Jurkat, Clone E6-1 (cell line): ENCODE results near the gene MRM3.
"Not testable (repeated sequence)": the region's sequence is repeated elsewhere in the genome, so short reads cannot be mapped to it uniquely, and the experiment has no call there.

ENCODE experiments used
- DNase-seq: peaks from one replicate; pipeline ENCODE4 v3.0.0-alpha.2; 2011; ENCODE audit warnings: low read depth, low spot score
- H3K4me3 ChIP-seq: 2 replicates; pipeline ENCODE4 v1.5.1; 2011; ENCODE audit warnings: mild to moderate bottlenecking, low read length, control low read depth, moderate library complexity

The MRM3 gene

DNA sequence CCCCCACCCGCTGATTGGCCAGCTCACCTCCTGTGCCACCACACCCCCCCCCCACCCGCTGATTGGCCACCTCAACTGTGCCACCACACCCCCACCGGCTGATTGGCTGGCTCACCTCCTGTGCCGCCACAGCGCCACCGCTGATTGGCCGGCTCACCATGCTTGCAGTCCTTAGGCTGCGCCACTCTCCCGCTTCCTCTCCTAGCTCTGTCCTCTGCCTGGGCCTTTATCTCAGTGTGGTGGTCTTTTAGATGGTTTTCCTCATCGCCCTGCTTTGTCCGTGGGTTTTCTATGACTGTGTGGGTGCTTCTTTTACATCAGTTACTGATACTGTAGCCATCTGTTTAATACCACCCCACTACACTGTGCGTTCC lies 8.7 kb downstream of the MRM3 start:
- H3K4me3 ChIP-seq, DNase-seq: not testable (repeated sequence)

DNA sequence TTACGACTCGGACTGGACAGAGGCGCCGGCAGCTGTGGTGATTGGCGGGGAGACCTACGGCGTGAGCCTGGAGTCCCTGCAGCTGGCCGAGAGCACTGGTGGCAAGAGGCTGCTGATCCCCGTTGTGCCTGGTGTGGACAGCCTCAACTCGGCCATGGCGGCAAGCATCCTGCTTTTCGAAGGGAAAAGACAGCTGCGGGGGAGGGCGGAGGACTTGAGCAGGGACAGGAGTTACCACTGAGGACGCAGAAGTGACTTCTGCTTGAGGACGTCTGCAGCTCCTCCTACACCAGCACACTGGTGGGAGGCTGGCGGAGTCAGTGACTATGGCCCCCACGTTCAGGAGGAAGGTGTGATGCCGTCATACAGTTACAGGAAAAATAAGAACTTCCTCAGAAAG lies 9.7 kb downstream of the MRM3 start:
- no peak for DNase-seq
- no peak overlapping the region for H3K4me3 ChIP-seq

DNA sequence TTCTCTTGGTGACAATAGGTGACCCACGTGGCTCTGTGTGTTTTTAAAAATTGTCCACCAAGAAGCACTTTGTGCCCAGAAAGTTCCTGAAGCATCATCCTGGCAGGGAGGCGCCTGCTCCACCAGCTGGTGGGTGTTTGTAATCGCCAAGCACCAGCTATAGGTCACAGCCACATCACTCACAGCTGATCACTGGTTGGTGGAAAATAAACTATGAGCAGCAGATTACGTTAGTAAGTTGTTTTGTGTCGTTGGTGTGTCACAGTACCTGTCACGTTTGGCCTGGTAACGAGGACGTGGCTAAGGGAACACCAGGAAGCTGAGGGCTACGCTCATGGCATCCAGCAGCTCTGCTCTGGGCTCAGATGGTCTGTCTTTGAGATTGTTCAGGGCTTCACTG lies 10.1 kb downstream of the MRM3 start:
- DNase-seq: no peak

DNA sequence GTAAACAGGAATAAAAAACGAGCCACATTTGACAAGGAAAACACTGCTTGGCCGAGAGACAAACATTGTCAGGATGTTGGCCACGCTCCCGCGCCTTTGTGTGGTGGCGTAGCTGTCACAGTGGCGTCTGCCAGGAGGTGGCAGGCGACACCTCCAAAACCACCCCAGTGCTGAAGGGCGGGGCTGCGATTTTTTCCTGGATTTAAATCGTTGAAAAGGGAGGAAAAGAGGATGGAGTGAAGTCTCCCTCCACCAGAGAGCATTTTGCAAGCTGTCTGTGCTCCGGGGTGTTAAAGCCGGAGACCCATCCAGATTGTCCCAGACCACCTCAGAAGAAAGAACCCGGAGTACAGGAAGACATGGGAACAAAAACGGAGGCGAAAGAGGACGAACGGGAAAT lies 12.7 kb downstream of the MRM3 start:
- peak; percentile 35 for DNase-seq
- H3K4me3 ChIP-seq: no peak overlapping the region

More for the DNA sequence above, 10.1 kb downstream of the MRM3 start:
- no peak overlapping the region for H3K4me3 ChIP-seq

DNA sequence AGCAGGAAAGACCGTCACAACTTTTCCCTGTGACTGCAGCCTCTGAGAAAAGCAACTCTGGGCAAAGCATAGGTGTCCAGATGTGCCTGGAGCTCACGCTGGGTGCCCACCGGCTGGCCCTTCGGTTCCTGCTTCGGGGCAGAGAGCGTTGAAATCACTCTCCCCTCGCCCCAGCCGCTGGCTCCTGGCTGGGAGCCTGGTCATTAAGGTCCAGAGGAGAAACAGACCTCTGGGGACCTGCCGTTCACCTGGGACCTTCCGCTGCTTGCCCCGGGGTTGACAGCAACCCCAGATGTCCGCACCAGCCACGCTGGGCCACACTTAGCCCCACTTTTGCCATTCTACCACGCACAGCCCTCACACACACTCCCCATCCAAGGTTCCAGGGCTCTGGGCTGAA lies 13.1 kb downstream of the MRM3 start:
- no peak for DNase-seq
- H3K4me3 ChIP-seq: no peak overlapping the region

DNA sequence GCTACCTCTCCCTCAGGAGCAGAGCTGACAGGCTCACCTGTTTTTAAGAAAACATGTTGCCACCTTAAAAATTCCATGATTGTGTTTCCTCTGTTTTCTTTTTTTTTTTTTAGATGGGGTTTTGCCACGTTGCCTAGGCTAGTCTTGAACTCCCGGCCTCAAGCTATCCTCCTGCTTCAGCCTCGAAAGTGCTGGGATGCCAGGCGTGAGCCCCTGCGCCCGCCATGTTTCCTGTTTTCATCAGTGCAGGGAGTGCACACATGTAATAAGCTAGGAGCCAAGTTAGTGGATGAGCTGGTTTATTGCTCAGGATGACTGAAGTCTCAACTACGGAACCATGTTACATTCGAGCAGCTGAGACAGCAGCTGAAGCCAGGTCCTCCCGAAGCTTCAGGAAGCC lies 13.6 kb downstream of the MRM3 start:
- DNase-seq: no peak
- H3K4me3 ChIP-seq: no peak overlapping the region

DNA sequence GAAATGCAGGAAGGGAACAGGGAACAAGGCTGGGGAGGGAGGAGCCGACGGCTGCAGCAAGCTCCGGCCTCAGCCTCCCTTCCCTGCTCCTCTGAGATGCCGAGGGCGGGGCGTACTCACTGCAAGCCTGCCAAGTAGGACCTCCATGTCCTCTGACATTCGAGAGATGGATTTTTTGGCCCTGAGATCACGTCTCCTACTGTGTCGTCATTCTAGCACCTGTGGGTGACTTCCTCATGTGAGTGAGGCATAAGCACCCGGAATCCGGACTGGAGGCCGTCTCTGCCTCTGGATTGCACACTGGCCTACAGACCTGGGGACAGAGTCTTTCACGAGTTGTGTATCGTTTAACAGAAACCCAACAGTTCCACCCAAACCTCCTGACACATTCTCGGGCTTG lies 14.5 kb downstream of the MRM3 start:
- no peak for DNase-seq
- H3K4me3 ChIP-seq: no peak overlapping the region

DNA sequence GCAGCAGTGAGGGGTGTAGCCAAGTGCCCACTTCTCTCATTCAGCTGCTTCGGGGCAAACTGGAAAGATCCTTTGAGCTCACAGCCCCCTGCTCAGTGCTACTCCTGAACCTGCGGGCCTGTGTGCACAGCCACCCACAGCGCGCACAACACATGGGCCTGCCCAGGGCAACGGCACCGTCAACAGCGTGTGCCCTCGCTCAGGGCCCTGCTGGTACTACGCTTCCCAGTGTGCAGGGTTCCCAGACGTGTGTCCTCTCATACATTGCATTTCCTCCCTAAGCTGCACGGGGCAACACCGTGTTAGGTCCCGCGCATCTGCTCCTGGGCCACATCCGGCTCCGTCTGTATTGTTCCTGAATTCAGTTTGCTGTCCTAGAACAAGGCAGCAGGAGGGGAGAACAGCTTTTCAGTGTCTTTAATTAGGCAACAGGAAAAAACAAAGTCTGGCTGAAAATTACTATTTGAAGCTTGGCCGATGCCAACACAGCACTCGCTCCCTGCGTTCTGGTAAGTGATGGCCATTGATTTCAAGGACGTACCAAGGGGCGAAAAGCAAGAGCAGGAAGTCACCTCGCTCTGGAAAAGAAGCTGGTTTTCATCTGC lies 15.2 kb downstream of the MRM3 start:
- no peak overlapping the region for H3K4me3 ChIP-seq
- DNase-seq: no peak

DNA sequence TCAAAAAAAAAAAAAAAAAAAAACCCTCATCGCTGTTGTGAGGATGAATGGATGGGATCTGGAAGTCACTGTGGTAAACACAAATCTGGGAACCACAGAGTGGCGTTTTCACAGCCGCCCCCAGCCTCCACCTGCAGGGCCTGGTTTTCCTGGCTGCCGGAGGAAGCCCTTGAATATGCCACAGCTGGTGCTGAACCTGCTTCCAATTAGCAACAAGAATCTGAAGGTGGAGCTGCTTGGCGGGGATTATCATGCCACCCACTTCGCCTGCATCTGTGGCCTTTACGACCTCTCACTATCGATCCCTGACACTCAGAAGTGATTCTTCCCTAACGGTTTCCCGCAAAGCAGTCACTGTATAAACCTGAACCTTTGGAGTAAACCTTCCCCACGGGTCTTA lies 16.1 kb downstream of the MRM3 start:
- no peak for DNase-seq
- no peak overlapping the region for H3K4me3 ChIP-seq

DNA sequence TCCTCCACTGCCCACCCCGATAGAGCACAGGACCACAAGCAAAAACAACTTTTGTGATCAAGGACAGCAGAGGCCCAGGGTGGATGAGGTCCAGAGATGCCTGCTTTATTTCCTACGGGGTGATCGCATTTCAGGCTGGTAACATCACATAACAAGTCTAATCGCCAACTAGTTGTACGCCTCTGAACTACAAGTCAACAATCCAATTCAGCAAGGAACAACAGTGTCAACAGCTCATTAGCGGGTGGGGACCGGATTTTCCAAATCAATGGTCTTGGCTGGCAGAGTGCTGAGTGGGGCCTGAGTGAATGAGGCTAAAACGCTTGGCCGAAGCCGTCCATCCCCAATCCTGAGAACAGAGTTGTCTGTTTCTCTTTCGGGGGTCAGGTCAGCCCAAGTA lies 17.1 kb downstream of the MRM3 start:
- no peak overlapping the region for H3K4me3 ChIP-seq
- DNase-seq: no peak

DNA sequence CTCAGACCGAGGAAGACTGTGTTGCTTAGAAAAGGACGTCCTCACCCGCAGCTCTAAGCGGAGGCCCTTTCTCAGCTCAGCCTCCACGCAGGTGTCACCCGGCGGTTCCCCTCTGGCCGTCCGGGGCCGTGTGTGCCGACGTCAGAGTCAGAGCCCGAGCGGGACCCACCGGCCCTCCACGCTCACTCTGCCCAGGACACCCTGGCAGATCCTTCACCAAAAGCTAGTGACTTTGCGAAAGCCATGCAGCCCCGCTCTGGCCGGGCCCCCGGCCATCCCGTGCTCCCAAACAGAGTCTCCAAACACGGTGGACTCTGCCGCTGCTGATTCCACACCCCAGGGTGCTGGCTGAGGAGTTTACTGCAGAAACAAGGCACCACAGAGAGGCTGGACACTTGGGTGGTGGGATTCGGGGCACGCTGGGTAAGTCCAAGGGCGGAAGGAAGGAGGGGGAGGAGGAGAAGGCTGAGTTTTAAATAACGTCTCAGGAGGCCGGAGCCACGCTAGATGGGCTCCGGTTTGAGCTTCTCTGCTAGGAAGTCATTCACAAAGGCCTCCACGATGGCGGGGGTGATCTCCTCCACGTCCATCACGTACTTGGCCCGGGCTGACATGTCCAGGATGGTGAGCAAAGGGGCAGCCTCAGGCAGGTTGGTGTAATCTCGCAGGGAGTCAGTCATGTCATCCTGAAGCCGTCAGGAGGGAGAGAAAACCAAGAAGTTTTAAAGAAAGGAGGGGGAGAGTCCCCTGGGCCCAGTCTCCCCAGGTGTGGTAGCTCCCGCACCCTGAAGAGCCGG lies 18.5 kb downstream of the MRM3 start:
- no peak for DNase-seq
- H3K4me3 ChIP-seq: no peak overlapping the region

DNA sequence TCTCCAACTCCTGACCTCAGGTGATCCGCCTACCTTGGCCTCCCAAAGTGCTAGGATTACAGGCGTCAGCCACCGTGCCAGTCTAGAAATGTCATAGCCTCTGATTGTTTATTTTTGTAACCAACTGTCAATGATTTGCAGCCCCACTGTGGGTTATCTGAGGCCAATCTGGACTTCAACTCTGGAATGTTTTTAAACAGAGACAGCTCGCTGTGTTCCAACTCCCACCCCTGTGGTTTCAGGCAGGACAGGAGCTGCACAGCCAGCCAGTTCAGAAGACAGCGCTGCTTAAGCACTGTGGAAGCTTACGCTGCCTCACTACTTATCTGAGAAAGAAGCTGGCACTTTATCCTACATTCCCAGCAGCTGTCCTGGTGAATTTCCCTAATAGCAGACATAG lies 19.5 kb downstream of the MRM3 start:
- DNase-seq: no peak
- no peak overlapping the region for H3K4me3 ChIP-seq

DNA sequence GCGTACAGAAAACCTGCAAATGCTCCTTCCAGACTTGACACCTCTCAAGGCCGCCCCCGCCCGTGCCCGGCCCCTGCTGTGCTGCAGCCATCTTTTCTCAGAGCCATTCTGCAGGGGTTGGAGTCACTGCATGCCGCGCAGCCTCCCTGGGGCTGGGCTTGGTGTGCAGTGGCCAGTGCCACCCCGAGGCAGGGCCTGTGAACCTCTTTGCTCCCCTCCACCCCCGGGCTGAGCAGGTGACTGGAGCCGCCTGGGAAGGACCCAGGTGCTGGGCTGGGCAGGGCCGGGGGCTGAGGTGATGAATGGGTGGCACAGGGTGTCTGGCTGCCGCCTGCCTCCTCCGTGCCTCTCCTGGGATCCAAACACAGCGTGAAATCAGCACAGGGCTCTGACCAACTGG lies 20.3 kb downstream of the MRM3 start:
- DNase-seq: no peak
- no peak overlapping the region for H3K4me3 ChIP-seq

DNA sequence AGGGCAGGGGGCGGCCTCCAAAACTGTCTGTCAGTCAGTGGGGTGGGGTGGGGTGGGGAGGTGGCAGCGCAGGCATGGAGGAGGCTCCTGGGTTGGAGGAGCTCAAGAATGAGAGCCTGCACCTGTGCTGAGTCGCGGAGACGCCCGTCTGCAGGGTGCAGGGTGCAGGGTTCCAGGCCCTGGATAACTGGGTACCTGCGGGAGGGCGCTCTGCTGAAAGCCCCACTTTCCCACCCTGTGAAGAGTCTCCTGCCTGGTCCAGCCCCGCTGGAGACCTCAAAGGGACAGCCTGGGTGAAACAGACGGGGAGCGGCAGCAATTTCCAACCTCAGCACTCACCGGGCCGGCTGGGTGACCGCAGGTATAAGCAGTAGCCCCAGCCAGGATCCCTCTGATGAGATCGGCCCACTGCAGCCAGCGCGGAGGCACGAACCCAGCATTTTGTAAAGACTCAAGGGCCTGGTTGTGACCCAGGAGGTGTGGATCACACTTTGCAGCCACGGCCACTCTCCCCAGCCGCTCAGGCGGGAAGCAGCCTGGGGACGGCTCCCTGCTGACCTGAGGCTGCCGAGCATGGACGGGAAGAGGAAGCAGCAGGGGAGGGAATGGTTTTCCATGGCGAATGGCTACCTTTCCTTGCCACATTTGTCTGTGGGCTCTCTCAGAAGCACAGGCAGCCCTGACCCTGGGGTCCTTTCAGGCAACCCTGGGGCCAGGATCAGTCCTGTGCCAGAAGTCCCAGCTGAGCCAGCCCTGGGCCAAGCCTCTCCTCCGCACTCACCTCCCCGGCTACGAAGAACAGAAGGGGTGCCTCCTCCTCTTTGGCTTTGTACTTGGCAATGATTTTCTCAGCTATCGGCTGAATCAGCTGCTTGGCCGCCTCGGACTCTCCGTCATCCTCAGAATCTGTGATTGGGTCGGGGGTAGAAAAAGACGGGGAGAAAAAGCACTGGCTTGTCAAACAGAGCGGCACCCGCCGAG lies 21.0 kb downstream of the MRM3 start:
- DNase-seq: no peak
- no peak overlapping the region for H3K4me3 ChIP-seq

DNA sequence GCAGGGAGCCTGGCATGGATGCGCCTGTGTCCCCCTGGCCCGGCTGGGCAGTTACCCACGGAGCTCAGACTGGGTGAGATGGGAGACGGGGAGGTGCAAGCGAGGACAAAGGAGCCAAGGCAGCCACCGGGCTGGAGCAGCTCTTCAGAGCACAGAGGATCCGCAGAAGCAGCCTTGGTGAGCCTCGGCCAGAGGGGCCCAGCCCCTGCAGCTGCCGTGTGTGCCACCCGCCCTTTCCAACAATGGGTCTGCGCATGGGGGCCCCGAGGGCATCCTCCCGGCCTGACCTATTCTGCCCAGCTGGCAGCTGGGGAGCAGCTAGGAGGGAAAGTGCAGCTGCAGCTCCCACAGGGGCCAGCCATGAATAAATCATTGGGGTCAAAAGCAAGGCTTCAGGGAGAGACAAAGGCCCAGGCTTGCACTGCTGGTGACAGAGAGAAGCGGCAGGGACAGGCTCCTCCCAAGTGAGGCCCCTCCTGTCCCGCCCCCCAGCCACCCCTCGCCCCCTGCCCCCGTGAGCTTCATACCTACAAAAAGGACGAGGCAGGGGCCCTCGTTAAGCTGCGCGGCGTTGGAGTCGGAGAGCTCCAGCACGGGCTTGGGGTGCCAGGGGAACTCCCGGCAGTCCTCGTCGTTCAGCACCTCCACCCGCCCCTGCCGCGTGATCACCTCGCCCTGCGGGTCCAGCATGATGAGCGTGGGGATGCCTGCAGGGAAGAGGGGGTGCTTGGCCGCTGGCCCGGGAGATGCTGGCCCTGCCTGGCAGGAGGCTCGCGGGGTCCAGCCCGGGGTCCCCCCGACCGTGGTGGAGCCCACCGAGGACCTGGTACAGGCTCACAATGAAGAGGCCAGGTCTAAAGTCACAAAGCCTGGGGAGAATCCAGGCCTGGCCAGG lies 22.6 kb downstream of the MRM3 start:
- DNase-seq: no peak

DNA sequence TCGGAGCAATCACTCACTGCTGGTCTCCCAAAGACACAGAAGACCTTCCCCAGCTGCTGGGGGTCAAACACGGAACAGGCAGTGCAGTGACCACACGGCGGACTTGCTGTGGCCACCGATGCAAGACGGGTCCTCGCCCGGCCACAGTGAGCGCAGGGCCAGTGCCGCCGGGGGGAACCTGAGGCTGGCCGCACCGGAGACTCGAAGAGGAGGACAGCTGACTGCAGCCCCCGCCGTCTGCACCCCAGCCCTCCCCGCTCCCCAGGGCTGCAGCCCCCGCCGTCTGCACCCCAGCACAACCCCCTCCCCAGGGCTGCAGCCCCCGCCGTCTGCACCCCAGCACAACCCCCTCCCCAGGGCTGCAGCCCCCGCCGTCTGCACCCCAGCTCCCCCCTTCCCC lies 23.7 kb downstream of the MRM3 start:
- DNase-seq, H3K4me3 ChIP-seq: not testable (repeated sequence)

More for the DNA sequence above, 22.6 kb downstream of the MRM3 start:
- H3K4me3 ChIP-seq: no peak overlapping the region

DNA sequence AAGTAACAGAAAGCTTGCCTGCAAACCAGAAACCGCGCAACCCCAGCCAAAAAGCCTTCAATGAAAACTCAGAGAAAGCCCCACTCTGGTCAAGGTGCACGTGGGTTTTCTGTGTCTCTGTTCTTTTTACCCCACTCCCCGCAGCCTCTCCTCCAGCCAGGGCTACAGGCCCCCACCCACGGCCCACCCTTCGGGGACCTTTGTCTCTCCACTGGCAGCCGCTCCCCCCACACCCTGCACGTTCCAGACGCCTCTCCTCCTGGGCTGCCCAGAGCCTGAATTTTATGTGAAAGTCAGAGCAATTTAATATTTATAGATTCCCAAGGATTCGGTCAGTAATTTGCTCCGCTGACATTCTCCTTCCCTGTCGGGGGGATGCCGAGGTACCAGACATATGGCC lies 24.2 kb downstream of the MRM3 start:
- no peak for DNase-seq
- H3K4me3 ChIP-seq: no peak overlapping the region

DNA sequence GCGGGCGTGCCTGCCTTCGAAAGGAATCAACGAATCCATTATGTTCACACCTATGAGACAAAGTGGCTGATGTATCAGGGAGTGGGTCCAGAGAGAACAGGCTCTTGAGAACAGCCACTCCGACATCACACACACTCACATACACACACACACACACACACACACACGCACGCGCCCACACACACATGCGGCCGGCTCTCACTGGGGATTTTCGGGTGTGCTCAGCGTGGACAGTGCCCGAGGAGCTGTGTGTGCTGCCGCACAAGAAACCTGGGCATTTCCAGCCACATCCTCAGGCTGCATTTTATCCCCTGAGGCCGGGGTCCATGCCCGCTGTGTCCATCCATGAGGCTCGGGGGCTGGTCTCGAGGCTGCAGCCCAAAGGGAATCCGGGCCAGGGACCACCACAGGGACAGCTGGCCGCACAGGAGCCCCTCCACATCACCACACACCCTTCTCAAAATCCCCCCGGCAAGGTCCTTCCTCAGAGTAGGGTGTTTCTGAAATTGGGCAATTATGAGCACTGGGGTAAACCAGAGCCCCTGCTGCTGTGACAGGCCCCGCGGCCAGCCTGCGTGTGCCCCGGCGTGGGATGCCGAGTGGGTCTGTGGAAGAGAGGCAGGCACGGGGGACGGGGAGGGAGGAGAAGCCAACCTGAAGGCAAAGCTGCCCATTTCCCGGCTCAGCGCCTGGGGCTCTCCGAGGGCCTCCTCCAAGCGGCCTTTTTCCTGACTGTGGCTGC lies 24.8 kb downstream of the MRM3 start:
- no peak for DNase-seq
- no peak overlapping the region for H3K4me3 ChIP-seq
